ENCODE data around the gene ZNHIT1.
"Not testable (repeated sequence)": the region's sequence is repeated elsewhere in the genome, so short reads cannot be mapped to it uniquely, and the experiment has no call there.

The ZNHIT1 gene

GRCh38 chr7:101189109-101189508 is 28.9 kb upstream of the ZNHIT1 start:
- FAIRE-seq, result no peak

GRCh38 chr7:101195884-101196283 is 22.1 kb upstream of the ZNHIT1 start:
- FAIRE-seq, result no peak

- FAIRE-seq, result no peak
Measured at GRCh38 chr7:101197991-101198390, 20.0 kb upstream of the ZNHIT1 start.

- FAIRE-seq, result no peak
Measured at GRCh38 chr7:101198476-101198875, 19.5 kb upstream of the ZNHIT1 start.

- FAIRE-seq, result not testable (repeated sequence)
Measured at GRCh38 chr7:101199522-101199921, 18.4 kb upstream of the ZNHIT1 start.

GRCh38 chr7:101200504-101200861 is 17.5 kb upstream of the ZNHIT1 start:
- FAIRE-seq, result no peak

GRCh38 chr7:101200862-101201599 is 16.9 kb upstream of the ZNHIT1 start, which contains the start of gene MOGAT3:
MOGAT3 (minus strand) TSS chr7:101201036; CDS start chr7:101200854, 182 bp downstream.
- no peak for FAIRE-seq

GRCh38 chr7:101201695-101202602 is 16.0 kb upstream of the ZNHIT1 start:
- no peak for FAIRE-seq

- FAIRE-seq, result no peak
Measured at GRCh38 chr7:101202603-101202918, 15.4 kb upstream of the ZNHIT1 start.

GRCh38 chr7:101203740-101204738 is 13.9 kb upstream of the ZNHIT1 start:
- FAIRE-seq, result not testable (repeated sequence)

- no peak for FAIRE-seq
Measured at GRCh38 chr7:101205901-101206664, 11.9 kb upstream of the ZNHIT1 start.

GRCh38 chr7:101206665-101207042 is 11.3 kb upstream of the ZNHIT1 start:
- FAIRE-seq, result no peak

GRCh38 chr7:101207459-101207858 is 10.5 kb upstream of the ZNHIT1 start:
- FAIRE-seq, result no peak

- FAIRE-seq, result no peak
Measured at GRCh38 chr7:101208794-101209193, 9.2 kb upstream of the ZNHIT1 start.

- FAIRE-seq, result no peak
Measured at GRCh38 chr7:101210143-101210542, 7.8 kb upstream of the ZNHIT1 start.

- no peak for FAIRE-seq
Measured at GRCh38 chr7:101211501-101211900, 6.5 kb upstream of the ZNHIT1 start.

- no peak for FAIRE-seq
Measured at GRCh38 chr7:101212014-101212413, 6.0 kb upstream of the ZNHIT1 start.

GRCh38 chr7:101216001-101216859 is 1.7 kb upstream of the ZNHIT1 start:
- FAIRE-seq, result no peak

GRCh38 chr7:101216860-101217387 is 1.0 kb upstream of the ZNHIT1 start:
- FAIRE-seq, result no peak

GRCh38 chr7:101218236-101219125 is 516 bp downstream of the ZNHIT1 start:
- FAIRE-seq, result no peak
